ENCODE measurements around the gene BCL11A.

GRCh38 chr2:60555066-60555782 is 1.8 kb upstream of the BCL11A start:
- TF ChIP-seq CTCF (IDR thresholded peaks at IDR 0.05) (no peak), POLR2A (IDR thresholded peaks at IDR 0.05) (no peak)
